ENCODE results near the gene FAM131B. TPM values are rescaled to one million over a fixed set of nuclear protein-coding genes. Genes with fewer than 3 reads are reported as not detected.
A peak's percentile ranks its signal among the peaks of the same experiment; 100 is the strongest.

The FAM131B gene
- total and polyA plus RNA-seq, 2 of the 13 experiments (the other 11 are each of a cell fraction or from before 2014, with no cell fraction given): 0.07 TPM; not detected in 1

GRCh38 chr7:143393267-143394041, 30.9 kb upstream of the FAM131B start (continued):
- TF ChIP-seq STAG1 (CRISPR knock-in tag; IDR thresholded peaks at IDR 0.05) (no peak), PITX1 (CRISPR knock-in tag; IDR thresholded peaks at IDR 0.05) (peak; percentile 64), ZNF230 (CRISPR knock-in tag; IDR thresholded peaks at IDR 0.05) (no peak), ZNF784 (CRISPR knock-in tag; IDR thresholded peaks at IDR 0.05; ENCODE audit: borderline replicate concordance) (peak; percentile 49; the same call in 1 of the 2 replicates), MIER3 (CRISPR knock-in tag; IDR thresholded peaks at IDR 0.05; ENCODE audit: borderline replicate concordance) (no peak), E2F5 (CRISPR knock-in tag; conservative IDR thresholded peaks at IDR 0.05) (no peak), ZKSCAN5 (CRISPR knock-in tag; IDR thresholded peaks at IDR 0.05) (no peak), ZUFSP (CRISPR knock-in tag; IDR thresholded peaks at IDR 0.05; ENCODE audit: borderline replicate concordance) (no peak), GTF3A (CRISPR knock-in tag; conservative IDR thresholded peaks at IDR 0.05) (0 out of 2 replicates have a peak, but pooled peaks have one; percentile 44), CHD4 (IDR thresholded peaks at IDR 0.05; ENCODE audit: borderline replicate concordance, low read length) (peak; percentile 60; the same call in 1 of the 2 replicates), KAT8 (CRISPR knock-in tag; IDR thresholded peaks at IDR 0.05) (peak; percentile 67; the same call in 1 of the 2 replicates), U2AF2 (IDR thresholded peaks at IDR 0.05; ENCODE audit: low read depth, low read length) (no peak), ZNF792 (CRISPR knock-in tag; IDR thresholded peaks at IDR 0.05) (0 out of 2 replicates have a peak, but pooled peaks have one; percentile 36), FOXO1 (CRISPR knock-in tag; IDR thresholded peaks at IDR 0.05) (peak; percentile 31; the same call in 1 of the 2 replicates), ZNF446 (CRISPR knock-in tag; IDR thresholded peaks at IDR 0.05) (peak; percentile 56; the same call in 1 of the 2 replicates), POGZ (CRISPR knock-in tag; IDR thresholded peaks at IDR 0.05) (peak; percentile 86), EP300 (IDR thresholded peaks at IDR 0.05; ENCODE audit: low read depth in 2 of 2, low read length in 2 of 2) (peak; percentile 58 to 85; a peak in 3 of 4 replicates), EP300 (CRISPR knock-in tag; IDR thresholded peaks at IDR 0.05; ENCODE audit: borderline replicate concordance) (peak; percentile 58; the same call in 1 of the 2 replicates), ZNF350 (CRISPR knock-in tag; IDR thresholded peaks at IDR 0.05; ENCODE audit: borderline replicate concordance, low read depth) (peak; percentile 47; the same call in 1 of the 2 replicates), ZNF225 (CRISPR knock-in tag; IDR thresholded peaks at IDR 0.05) (no peak), FOXA3 (CRISPR knock-in tag; IDR thresholded peaks at IDR 0.05) (peak; percentile 71), ZNF547 (CRISPR knock-in tag; IDR thresholded peaks at IDR 0.05) (0 out of 2 replicates have a peak, but pooled peaks have one; percentile 55), THAP11 (CRISPR knock-in tag; IDR thresholded peaks at IDR 0.05) (peak; percentile 64)
- TF ChIP-seq, protein P1, sequence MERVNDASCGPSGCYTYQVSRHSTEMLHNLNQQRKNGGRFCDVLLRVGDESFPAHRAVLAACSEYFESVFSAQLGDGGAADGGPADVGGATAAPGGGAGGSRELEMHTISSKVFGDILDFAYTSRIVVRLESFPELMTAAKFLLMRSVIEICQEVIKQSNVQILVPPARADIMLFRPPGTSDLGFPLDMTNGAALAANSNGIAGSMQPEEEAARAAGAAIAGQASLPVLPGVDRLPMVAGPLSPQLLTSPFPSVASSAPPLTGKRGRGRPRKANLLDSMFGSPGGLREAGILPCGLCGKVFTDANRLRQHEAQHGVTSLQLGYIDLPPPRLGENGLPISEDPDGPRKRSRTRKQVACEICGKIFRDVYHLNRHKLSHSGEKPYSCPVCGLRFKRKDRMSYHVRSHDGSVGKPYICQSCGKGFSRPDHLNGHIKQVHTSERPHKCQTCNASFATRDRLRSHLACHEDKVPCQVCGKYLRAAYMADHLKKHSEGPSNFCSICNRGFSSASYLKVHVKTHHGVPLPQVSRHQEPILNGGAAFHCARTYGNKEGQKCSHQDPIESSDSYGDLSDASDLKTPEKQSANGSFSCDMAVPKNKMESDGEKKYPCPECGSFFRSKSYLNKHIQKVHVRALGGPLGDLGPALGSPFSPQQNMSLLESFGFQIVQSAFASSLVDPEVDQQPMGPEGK (CRISPR knock-in tag; IDR thresholded peaks at IDR 0.05): peak; percentile 94

All from HepG2 (cell line).